CD4-positive, alpha-beta T cell treated with Interferon gamma for 1 hour (primary cell): ENCODE measurements around the gene CPLX4.
"Not testable (repeated sequence)": the region's sequence is repeated elsewhere in the genome, so short reads cannot be mapped to it uniquely, and the experiment has no call there.

ENCODE experiments used
- DNase-seq: peaks from one replicate; pipeline ENCODE4 v3.0.0-alpha.2; 2020

The CPLX4 gene

DNA sequence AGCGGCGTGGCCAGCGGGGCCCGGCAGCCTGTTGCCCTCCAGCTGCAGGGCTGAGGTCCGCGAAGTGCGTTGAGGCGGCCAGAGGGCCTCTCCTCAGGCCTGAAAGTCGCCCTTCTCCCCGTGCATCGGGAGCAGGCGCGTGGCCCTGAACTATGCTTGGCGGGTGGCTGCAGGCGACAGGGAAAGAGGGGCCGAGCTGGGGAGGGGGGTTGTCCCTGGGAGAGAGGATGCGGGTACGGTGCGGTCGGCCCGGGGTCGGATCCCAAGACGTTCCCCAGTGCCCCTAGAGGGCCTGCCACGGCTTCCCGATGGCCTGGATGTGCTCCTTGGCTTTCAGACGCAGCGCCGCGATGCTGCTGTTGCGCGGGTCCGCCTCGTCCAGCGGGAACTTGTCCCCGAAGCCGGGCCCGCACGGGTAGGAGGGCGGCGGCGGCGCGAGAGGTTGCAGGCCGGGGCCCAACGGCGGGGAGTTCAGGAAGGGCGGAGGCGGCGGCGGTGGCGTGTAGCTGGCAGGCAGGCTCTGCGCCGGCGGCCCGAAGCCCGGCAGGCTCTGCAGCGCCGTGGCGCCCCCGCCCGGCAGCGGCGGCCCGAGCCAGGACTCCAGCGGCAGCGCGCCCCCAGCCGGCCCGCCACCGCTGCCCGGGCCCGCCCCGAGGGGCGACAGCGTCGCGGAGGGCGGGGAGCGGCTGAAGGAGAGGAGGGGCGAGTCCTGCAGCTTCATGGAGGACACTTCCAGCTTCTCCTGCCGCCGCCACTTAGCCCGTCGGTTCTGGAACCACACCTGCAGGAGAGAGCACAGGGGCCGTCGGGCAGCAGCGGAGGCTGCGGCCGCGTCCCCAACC lies 49.5 kb downstream of the CPLX4 start:
- no peak for DNase-seq

DNA sequence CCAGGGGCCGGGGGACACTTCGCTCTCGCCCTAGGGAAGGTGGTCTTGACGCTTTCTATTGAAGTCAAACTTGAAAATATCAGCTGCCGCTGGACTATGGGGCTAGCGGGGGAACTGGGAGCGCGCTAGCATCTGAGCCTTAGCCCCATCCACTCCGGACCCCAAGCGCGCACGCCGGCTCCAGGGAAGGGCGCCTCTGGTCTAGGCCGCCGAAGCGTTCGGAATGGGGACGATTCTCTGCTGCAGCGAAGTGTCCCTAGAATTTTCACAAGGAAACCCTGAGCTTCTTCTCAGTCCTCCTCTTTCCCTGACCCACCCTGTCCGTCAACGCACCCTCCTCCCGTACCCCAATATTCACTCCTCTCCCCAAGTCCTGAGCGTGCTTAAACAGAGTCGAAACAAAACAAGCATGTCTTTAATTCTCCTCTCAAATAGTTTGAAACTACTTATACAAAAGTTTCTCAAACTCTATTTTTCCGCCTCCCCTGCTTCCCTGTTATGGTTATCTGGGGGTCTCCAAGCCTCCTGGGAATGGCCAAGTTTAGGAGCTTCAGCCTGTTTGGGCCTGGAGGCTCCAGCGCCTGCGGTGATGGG lies 50.2 kb downstream of the CPLX4 start:
- DNase-seq, result no peak

DNA sequence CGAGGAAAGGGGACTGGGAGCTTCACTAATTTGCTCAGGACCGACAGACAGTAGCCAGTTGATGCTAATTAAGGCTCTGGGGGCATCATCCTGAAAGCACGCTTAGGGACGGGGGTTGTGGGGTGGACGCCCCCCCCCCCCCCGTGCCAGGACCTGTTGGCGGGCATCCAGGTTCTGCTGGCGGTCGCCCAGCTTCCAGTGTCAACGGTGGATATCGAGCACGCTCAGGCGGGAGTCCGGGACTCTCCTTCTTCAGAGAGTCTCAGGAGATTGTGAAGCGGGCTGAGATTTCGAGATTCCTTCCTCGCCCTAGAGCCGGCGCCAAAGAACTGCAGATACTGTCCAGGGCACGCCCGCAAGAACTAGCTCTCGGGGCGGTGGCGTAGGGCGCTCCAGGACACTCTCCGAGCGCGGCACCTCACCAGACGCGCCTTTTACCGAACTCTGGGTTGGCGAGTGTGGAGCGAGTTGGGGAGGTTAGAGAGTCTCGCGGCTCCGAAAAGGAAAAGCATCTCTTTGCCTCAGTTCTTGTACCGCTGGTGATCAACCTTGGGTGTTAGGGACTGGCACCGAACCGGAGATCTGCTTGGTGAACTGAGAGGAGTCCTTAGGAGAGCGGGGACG lies 50.8 kb downstream of the CPLX4 start:
- DNase-seq, result no peak

DNA sequence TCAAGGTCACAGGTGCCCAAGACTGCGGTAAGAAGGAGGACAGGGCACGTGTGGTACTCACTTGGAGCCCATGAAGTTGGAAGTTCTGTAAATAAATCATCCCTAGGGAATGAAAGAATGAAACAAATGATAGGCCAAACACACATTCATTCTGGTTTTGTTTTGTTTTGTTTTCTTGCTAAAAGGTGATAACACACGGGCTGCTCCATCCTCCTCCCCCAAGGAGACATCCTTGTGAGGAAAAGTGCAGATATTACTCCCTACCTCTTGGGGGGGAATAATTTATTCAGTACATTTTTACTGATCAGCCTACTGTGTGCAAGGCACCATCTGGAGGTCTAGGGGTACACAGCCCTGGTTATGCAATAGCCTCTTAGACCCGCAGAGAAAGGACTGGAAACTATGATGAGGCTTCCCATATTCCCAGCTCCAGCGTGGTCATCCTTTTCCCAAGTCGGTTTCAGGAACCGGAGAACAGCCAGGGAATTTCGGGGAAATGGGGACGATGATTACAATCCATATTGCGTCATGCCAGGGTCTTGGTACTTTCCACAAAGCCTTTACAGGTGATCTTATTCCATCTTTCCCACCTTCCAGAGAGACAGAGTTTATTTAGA lies 51.5 kb downstream of the CPLX4 start:
- no peak for DNase-seq

DNA sequence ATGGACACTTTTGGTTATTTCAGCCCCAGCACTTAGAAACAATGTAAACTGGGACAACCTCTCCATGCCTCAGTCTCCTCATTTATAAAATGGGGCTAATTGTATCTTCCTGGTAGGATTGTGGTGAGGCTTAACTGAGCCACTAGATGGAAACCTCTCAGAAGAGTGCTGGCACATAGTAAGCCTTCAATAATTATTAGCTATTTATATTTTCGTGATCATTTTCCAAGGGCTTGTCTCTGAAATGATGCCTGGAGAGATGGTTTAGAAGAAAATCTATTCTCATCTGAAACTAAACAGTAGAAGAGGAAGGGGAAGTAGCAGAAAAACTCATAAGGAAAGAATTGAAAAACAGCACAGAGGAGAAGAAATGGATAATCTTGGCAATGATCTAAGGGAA lies 52.0 kb downstream of the CPLX4 start:
- no peak for DNase-seq

DNA sequence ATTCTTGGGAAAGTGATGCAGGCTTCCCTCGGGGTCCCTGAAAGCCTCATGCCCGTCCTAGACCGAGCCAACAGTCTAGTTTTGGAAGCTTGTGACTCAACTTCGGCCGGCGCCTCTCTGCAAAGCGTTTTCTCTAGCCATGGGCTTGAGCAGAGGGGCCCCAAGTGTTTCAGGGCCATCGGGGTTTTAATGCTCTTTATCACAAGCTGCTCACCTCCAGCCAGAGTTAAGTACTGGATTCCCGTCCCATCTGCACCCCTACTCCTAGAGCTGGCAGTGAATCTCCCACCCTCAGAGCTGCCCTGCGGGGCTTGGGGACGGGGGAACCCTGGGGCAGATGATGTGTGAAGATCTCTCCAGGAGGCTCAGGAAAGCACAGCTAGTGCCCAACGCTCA lies 52.5 kb downstream of the CPLX4 start:
- no peak for DNase-seq

DNA sequence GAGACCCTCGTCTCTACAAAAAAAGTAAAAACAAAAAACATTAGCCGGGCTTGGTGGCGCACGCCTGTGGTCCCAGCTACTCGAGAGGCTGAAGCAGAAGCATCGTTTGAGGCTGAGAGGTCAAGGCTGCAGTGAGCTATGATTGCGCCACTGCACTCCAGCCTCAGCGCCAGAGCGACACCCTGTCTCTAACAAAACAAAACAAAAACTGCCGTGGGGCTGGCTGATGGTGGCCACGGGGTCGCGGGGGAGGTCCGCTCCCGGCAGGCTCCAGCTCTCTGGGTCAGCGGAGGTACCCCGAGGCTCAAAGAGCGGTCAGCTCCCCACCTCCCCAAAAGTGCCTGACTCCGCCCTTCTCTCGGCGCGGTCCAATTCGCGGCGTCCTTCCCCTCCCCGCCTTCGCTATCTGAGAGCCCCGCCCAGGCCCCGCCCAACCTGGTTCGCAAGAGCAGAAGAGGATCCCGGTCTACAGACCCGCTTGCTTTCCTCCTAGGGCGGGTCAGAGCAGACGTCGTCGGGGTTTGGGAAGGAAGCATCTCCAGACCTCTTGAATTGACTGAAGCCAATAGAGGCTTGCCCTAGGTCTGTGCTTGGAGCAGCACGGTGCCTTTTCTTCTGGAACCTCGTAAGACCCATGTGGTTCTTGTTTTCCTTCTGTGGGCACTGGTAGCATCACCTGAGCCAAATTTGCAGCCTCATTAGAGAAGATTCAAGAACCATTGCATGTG lies 53.0 kb downstream of the CPLX4 start:
- DNase-seq, result no peak

DNA sequence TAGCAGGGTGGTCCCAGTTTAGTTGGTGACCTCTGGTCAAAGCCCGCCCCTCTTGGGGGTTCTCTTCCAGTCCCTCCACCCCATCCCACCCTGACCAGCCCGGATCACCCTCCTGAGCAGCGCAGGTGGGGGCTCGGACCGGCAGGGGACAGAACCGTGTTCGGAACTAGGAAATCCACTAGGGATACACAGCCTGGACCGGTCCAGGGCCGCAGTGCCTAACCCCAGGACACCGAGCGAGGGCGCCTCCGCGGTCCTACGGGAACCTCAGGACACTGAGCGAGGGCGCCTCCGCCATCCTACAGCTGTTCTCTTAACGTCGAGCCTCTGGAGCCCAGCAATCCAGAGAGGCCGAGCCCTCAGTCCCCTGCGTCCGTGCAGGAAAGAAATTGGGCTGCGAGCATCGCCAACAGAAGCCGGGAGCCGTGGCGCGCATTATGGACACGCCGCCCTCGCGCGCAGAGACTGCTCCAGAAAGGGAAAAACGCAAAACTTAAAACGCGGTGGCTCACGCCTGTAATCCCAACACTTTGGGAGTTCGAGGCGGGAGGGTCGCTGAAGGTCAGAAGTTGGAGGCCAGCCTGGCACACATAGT lies 53.7 kb downstream of the CPLX4 start:
- DNase-seq, result no peak

DNA sequence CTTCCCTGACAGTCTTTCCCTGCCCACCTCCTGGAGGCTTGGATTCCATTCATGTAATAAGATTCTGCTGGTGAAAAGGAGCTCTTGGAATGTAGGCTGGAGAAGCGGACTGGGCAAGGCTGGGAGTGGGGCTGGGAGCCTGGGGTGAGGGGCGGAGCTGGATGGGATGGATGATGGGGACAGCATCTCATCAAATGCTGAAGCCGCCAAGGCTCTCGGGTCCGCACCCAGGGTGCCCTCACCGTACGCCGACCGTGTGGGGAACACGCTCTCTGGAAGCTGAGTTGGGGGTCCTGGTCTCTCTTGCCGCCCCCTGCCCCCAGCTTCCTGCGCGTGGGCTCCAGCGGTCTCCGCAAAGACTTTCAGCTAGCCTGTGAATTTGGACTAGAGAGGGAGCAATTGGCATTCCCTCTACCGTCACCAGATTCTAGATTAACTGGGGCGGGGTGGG lies 54.3 kb downstream of the CPLX4 start:
- no peak for DNase-seq

DNA sequence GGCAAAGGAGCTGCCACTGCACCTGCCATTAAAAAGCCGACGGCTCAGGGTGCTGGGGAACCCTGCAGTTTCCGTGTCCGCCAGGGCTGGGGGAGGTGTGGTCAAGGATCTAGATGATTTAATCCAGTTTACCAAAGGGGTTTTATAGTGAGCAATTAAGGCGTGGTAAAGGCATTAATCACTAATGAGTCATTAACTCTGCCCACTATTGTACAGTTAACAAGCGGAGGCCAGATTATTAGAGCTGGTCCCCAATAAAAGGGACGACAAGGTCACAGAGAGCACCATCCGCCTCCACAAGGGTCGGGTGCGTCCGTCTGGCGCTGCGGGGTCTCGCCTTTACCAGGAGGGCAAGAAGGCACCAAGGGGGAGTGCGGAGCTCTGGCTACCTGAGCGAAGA lies 54.8 kb downstream of the CPLX4 start:
- DNase-seq, result no peak

DNA sequence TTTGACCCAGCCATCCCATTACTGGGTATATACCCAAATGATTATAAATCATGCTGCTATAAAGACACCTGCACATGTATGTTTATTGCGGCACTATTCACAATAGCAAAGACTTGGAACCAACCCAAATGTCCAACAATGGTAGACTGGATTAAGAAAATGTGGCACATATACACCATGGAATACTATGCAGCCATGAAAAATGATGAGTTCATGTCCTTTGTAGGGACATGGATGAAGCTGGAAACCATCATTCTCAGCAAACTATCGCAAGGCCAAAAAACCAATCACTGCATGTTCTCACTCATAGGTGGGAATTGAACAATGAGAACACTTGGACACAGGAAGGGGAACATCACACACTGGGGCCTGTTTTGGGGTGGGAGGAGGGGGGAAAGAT lies 56.2 kb downstream of the CPLX4 start:
- not testable (repeated sequence) for DNase-seq

DNA sequence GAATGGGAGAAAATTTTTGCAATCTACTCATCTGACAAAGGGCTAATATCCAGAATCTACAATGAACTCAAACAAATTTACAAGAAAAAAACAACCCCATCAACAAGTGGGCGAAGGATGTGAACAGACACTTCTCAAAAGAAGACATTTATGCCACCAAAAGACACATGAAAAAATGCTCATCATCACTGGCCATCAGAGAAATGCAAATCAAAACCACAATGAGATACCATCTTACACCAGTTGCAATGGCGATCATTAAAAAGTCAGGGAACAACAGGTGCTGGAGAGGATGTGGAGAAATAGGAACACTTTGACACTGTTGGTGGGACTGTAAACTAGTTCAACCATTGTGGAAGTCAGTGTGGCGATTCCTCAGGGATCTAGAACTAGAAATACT lies 56.6 kb downstream of the CPLX4 start:
- not testable (repeated sequence) for DNase-seq

DNA sequence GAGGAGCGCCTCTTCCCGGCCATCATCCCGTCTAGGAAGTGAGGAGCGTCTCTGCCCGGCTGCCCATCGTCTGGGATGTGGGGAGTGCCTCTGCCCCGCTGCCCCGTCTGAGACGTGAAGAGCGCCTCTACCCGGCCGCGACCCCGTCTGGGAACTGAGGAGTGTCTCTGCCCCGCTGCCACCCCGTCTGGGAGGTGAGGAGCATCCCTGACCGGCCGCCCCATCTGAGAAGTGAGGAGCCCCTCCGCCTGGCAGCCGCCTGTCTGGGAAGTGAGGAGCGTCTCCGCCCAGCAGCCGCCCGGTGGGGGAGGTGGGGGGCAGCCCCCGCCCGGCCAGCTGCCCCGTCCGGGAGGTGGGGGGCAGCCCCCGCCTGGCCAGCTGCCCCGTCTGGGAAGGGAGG lies 63.0 kb downstream of the CPLX4 start:
- not testable (repeated sequence) for DNase-seq

DNA sequence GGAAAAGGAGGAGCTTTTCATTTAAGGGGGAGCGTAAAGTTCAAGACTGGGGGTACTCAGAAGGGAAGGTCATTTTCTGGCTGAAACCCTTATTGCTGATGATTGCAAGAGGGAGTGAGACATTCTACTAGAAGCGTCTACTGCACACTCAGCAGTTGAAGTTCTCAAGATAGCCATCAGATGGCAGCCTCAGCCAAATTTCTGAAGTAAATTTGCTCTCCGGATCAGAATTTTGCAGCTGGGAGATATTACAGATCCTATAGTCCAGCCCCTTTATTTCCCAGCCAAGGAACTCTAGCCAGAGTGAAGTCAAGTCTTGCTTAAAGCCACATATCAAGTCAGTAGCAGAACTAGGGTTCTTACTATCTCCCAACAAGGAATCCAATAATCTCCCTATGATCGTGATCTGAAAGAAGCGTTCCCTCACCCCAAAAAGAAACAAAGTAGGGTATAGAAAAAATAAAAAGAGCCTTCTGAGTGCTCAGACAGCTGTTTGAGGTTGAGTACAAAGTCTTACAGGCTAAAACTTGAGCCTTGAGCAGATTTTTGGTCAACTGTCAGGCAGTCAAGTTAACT lies 69.2 kb downstream of the CPLX4 start:
- no peak for DNase-seq

DNA sequence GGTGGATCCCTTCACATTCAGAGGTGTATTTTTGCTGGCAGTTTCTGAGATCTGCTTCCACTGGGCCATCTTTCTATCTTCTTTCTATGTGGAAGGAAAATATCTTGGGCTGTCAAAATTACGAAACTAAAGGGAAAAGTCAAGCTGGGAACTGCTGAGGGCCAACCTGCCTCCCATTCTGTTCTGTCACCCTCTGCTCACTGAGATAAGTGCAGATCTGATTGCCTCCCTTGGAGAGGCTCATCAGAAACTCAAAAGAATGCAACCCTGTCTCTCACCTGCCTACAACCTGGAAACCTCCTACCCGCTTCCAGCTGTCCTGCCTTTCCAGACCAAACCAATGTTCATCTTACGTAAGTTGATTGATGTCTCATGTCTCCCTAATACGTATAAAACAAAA lies 71.7 kb downstream of the CPLX4 start:
- no peak for DNase-seq
